GM12878 (cell line): ENCODE measurements around the gene MYMX.

Source experiments
- CBFB ChIP-seq: IDR thresholded peaks from 2 replicates; pipeline ENCODE4 v1.6.1; 2016; ENCODE audit warnings: antibody characterized with exemption, low read depth
- CEBPB ChIP-seq, 2 experiments: fragments of 150-350 bp in 1 of 2; IDR thresholded peaks; 2 replicates each; pipeline ENCODE4 v1.6.1; 2012 to 2014; ENCODE audit warnings: low read depth in 2 of 2, low read length in 2 of 2, borderline replicate concordance in 1 of 2, inconsistent platforms in 1 of 2
- EZH2 ChIP-seq: IDR thresholded peaks from 2 replicates; pipeline ENCODE4 v1.6.1; 2012; ENCODE audit warnings: low read depth, mild to moderate bottlenecking, control low read depth, inconsistent platforms, low read length, borderline replicate concordance; ENCODE audit not compliant: control insufficient read depth
- IKZF1 ChIP-seq: fragments of 450-650 bp; conservative IDR thresholded peaks from 2 replicates; pipeline ENCODE4 v1.6.1; 2017; ENCODE audit warnings: antibody characterized with exemption, mild to moderate bottlenecking
- NBN ChIP-seq: fragments of 450-650 bp; IDR thresholded peaks from 2 replicates; pipeline ENCODE4 v1.6.1; 2016
- POLR2A ChIP-seq: IDR thresholded peaks from 2 replicates; pipeline ENCODE4 v1.6.1; 2011; ENCODE audit warnings: low read depth, mild to moderate bottlenecking, low read length
- SUZ12 ChIP-seq: fragments of 200-600 bp; sonication (generic); IDR thresholded peaks from one replicate; pipeline ENCODE4 v1.6.1; 2018; ENCODE audit warnings: antibody characterized with exemption, mild to moderate bottlenecking; ENCODE audit not compliant: unreplicated experiment
- YY1 ChIP-seq: IDR thresholded peaks from 2 replicates; pipeline ENCODE4 v1.6.1; 2011; ENCODE audit warnings: low read depth, mild to moderate bottlenecking, low read length
- ZBTB4 ChIP-seq: fragments of 450-650 bp; formaldehyde crosslinking; IDR thresholded peaks from 2 replicates; pipeline ENCODE4 v1.4.0; 2022; ENCODE audit warnings: mild to moderate bottlenecking, moderate library complexity
- TF ChIP-seq, protein P1 (sequence below), 3 experiments: IDR thresholded peaks in 2 of 3; conservative IDR thresholded peaks in 1 of 3; 2 replicates each; pipeline ENCODE4 v1.5.1; 2011; ENCODE audit warnings: low read depth in 3 of 3, low read length in 3 of 3, mild to moderate bottlenecking in 3 of 3, control low read depth in 2 of 3, moderate library complexity in 2 of 3, inconsistent platforms in 1 of 3, mixed read lengths in 1 of 3; ENCODE audit not compliant: control insufficient read depth in 2 of 3, insufficient read depth in 1 of 3; ENCODE audit errors: extremely low read depth in 1 of 3
- TF ChIP-seq, protein P2 (sequence below): IDR thresholded peaks from 2 replicates; pipeline ENCODE4 v1.6.1; 2011; ENCODE audit warnings: borderline replicate concordance, low read depth, mild to moderate bottlenecking, moderate library complexity, mixed read lengths, low read length; ENCODE audit not compliant: insufficient read depth; ENCODE audit errors: extremely low read length

GRCh38 chr6:44220913-44221290, 4.2 kb downstream of the MYMX start:
- TF ChIP-seq CBFB (no peak), SUZ12 (no peak), YY1 (no peak), ZBTB4 (CRISPR knock-in tag) (no peak), NBN (no peak), IKZF1 (no peak), CEBPB (IDR thresholded peaks at IDR 0.05; ENCODE audit: borderline replicate concordance in 1 of 2, low read depth in 2 of 2, low read length in 2 of 2) (no peak), EZH2 (no peak), POLR2A (no peak)
- TF ChIP-seq, protein P1, sequence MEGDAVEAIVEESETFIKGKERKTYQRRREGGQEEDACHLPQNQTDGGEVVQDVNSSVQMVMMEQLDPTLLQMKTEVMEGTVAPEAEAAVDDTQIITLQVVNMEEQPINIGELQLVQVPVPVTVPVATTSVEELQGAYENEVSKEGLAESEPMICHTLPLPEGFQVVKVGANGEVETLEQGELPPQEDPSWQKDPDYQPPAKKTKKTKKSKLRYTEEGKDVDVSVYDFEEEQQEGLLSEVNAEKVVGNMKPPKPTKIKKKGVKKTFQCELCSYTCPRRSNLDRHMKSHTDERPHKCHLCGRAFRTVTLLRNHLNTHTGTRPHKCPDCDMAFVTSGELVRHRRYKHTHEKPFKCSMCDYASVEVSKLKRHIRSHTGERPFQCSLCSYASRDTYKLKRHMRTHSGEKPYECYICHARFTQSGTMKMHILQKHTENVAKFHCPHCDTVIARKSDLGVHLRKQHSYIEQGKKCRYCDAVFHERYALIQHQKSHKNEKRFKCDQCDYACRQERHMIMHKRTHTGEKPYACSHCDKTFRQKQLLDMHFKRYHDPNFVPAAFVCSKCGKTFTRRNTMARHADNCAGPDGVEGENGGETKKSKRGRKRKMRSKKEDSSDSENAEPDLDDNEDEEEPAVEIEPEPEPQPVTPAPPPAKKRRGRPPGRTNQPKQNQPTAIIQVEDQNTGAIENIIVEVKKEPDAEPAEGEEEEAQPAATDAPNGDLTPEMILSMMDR (IDR thresholded peaks at IDR 0.05 in 2 of 3, conservative IDR thresholded peaks at IDR 0.05 in 1 of 3; ENCODE audit: control insufficient read depth in 2 of 3, extremely low read depth in 1 of 3, insufficient read depth in 1 of 3, low read depth in 3 of 3, low read length in 3 of 3) = no peak
- TF ChIP-seq, protein P2, sequence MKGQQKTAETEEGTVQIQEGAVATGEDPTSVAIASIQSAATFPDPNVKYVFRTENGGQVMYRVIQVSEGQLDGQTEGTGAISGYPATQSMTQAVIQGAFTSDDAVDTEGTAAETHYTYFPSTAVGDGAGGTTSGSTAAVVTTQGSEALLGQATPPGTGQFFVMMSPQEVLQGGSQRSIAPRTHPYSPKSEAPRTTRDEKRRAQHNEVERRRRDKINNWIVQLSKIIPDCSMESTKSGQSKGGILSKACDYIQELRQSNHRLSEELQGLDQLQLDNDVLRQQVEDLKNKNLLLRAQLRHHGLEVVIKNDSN = no peak
